Measurements from ENCODE around the gene FOXP1.

Gene FOXP1

DNA sequence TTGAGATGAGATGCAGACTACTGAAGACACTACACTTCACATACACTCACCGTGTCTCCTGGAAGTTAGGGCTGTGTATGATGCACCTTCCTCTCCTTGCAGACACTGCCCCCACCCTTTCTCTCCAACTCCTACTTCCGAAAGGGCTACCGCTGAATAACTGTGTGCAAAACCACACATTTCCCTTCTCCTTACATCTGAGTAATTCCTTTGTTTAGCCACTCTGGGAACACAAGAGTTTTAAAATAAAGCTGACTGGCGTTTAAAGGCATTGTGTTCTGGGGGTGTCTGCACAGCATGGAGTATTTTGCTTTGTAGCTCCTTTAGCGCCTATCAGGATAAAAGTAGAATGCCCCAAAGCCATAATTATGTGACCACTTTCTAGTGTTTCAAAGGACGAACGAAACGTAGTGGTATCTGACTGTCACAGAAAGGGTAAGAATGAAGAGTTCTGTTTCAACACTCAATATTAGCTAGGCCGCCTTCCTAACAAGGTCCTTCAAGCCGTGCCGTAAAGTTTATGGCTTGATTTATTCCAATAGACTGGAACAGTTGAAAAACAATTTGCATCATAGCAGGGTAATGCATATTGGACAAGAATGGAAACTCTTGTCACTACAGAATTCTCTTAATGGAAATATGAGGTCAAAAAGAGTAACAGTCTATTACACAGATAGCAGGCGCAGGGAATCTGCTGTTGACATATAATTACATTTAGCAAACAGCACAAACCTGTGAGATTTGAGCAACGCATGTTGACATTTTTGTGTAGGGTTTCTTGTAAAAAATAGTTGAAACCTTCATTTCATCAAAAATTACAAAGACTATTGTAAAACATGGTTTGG is 619.9 kb downstream of the FOXP1 start:
- TF ChIP-seq, protein P1, sequence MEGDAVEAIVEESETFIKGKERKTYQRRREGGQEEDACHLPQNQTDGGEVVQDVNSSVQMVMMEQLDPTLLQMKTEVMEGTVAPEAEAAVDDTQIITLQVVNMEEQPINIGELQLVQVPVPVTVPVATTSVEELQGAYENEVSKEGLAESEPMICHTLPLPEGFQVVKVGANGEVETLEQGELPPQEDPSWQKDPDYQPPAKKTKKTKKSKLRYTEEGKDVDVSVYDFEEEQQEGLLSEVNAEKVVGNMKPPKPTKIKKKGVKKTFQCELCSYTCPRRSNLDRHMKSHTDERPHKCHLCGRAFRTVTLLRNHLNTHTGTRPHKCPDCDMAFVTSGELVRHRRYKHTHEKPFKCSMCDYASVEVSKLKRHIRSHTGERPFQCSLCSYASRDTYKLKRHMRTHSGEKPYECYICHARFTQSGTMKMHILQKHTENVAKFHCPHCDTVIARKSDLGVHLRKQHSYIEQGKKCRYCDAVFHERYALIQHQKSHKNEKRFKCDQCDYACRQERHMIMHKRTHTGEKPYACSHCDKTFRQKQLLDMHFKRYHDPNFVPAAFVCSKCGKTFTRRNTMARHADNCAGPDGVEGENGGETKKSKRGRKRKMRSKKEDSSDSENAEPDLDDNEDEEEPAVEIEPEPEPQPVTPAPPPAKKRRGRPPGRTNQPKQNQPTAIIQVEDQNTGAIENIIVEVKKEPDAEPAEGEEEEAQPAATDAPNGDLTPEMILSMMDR (IDR thresholded peaks at IDR 0.05; ENCODE audit: low read depth, low read length), result no peak
- DNase-seq (ENCODE audit: low read depth in 2 of 2), result no peak

GRCh38 chr3:70959506-70960291 is 623.8 kb downstream of the FOXP1 start:
- TF ChIP-seq, protein P1 (IDR thresholded peaks at IDR 0.05; ENCODE audit: low read depth, low read length), result no peak
- H3K4me3 ChIP-seq (replicated peaks in 1 of 2; ENCODE audit: low read depth in 2 of 2, low read length in 2 of 2), result no peak overlapping the region
- DNase-seq (ENCODE audit: low read depth in 2 of 2), result no peak

More for the DNA sequence above, 619.9 kb downstream of the FOXP1 start:
- H3K4me3 ChIP-seq (replicated peaks in 1 of 2; ENCODE audit: low read depth in 2 of 2, low read length in 2 of 2), result no peak overlapping the region

DNA sequence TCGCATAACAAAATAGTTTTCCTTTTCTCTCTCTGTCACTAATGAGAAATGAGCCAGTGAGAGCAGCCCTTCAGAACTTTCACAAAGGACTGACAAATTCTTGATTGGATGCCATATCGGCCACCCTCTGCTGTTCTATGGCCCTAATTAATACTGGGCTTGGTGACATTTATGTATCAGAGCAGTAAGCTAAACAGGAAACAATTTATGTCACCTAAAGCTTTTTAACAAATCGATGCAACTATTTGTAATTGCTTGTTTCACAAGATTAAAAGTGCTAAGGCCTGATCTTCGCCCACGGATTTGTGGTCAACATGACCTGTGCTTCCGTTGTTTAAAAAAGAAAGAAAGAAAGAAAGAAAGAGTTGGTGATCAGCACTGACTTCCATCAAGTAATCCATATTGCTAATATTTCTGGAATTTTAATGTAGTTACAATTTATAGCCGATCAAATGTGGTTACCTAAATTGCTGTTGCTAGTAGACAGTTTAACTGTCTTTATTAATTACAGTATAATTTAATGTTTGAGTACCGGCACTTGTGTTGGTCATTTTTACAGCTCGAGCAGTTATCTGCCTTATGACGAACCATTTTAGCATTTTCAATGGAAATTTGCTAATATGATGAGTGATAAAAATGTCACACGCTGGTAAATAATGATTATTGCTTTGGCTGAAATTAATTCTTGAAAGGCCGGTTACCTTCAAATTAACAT is 631.3 kb downstream of the FOXP1 start:
- DNase-seq (ENCODE audit: low read depth in 2 of 2), result no peak

DNA sequence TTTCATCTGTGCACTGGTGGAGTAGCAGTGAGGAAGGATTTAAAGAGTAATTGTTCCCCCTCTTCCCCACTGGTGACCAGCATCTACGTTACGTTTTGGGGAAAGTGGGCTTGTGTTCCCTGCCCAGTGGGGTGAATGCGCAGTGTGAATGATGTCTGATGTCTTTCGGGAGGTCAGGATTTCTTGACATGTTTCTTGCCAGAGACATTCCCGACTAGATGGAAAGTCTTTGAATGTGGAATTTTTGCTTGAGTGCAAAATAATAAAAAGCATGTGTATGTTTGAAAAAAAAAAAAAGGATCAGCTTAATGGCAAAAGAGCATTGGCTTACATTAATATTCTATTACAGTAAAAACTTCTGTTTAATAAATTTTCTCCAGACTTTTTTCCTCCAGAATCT is 632.2 kb downstream of the FOXP1 start:
- TF ChIP-seq, protein P1 (IDR thresholded peaks at IDR 0.05; ENCODE audit: low read depth, low read length), result no peak
- no peak overlapping the region for H3K4me3 ChIP-seq (replicated peaks in 1 of 2; ENCODE audit: low read depth in 2 of 2, low read length in 2 of 2)
- DNase-seq (ENCODE audit: low read depth in 2 of 2), result no peak

More for the DNA sequence above, 631.3 kb downstream of the FOXP1 start:
- H3K4me3 ChIP-seq (replicated peaks in 1 of 2; ENCODE audit: low read depth in 2 of 2, low read length in 2 of 2), result no peak overlapping the region
- TF ChIP-seq, protein P1 (IDR thresholded peaks at IDR 0.05; ENCODE audit: low read depth, low read length), result no peak

- peak; percentile 24 to 38 for DNase-seq (ENCODE audit: low read depth in 2 of 2)
- TF ChIP-seq, protein P1 (IDR thresholded peaks at IDR 0.05; ENCODE audit: low read depth, low read length), result no peak
- no peak overlapping the region for H3K4me3 ChIP-seq (replicated peaks in 1 of 2; ENCODE audit: low read depth in 2 of 2, low read length in 2 of 2)
These were observed 635.9 kb downstream of the FOXP1 start for GRCh38 chr3:70947579-70947978.

DNA sequence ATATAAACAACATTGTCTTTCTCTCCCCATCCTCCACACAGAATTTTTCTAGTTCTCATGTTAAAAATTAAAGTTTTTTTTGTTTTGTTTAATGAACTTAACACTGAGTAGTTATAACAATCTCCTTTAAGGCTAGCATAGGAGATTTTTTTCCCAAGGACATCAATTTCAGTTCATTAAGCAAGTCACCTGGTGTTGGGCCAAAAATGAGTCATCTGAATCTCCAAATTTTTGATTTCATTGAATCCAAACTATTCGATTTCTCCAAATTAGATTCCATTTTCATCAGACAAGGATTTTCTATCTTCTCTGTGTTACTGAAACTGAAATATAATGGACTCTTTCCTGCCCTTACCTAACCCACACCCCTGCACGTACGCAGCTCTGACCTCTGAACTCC is 639.6 kb downstream of the FOXP1 start:
- DNase-seq (ENCODE audit: low read depth in 2 of 2), result no peak
- no peak overlapping the region for H3K4me3 ChIP-seq (replicated peaks in 1 of 2; ENCODE audit: low read depth in 2 of 2, low read length in 2 of 2)
- TF ChIP-seq, protein P1 (IDR thresholded peaks at IDR 0.05; ENCODE audit: low read depth, low read length), result no peak

Measured in cardiac fibroblast (primary cell).